ENCODE measurements around the gene FCHO2.
"Not testable (repeated sequence)": the region's sequence is repeated elsewhere in the genome, so short reads cannot be mapped to it uniquely, and the experiment has no call there.

Gene FCHO2

DNA sequence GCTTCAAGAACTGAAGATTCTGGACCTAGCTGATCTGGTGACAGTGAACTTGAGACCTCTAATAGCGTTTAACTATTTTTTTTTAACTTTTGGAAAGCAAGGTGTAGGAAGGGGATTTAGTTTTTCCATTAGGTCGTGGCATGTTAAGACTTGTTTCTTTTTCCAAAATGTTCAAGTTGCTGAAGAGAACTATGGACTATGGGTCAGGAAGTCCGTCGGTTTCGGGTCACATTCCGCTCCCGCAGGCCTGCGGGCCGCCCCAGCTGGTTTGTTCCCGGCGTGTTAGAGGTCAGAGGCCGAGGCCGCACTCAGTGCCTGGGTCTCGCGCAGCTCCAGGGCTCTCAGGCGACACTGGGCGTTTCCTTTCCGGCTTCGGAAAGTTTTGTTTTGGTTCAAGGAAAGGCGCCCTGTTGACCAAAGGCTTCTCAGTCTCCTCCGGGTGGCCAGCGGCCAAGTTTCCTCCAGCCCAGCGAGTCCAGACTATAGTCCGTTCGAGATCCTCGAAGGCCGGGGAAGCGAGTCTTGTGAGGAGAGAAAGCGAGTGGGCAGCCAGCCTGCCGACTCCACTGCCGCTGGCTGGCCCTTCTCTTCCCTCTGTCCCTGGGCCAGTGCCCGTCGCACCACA lies 586 bp upstream of the FCHO2 start:
- DNase-seq (ENCODE audit: low read depth in 3 of 3): no peak

GRCh38 chr5:72956324-72957140 lies 691 bp downstream of the FCHO2 start:
- peak in 1 of 3 experiments; percentile 9 for DNase-seq (ENCODE audit: low read depth in 3 of 3)

DNA sequence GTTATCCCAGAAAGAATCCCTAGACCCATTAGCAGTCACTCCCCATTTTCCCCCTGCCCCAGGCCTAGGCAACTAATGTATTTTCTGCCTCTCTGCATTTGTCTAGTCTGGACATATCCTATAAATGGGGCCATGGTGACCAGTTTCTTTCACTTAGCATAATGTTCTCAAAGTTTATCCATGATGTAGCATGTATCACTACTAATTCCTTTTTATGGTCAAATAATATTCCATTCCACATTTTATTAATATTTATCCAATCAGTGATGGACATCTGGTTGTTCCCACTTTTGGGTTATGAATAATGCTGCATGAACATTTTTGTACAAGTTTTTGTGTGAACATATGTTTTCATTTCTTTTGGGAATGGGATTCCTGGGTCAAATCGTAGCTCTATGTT lies 1.5 kb downstream of the FCHO2 start:
- DNase-seq (ENCODE audit: low read depth in 3 of 3): no peak

GRCh38 chr5:72959257-72959656 lies 3.4 kb downstream of the FCHO2 start:
- no peak for DNase-seq (ENCODE audit: low read depth in 3 of 3)

DNA sequence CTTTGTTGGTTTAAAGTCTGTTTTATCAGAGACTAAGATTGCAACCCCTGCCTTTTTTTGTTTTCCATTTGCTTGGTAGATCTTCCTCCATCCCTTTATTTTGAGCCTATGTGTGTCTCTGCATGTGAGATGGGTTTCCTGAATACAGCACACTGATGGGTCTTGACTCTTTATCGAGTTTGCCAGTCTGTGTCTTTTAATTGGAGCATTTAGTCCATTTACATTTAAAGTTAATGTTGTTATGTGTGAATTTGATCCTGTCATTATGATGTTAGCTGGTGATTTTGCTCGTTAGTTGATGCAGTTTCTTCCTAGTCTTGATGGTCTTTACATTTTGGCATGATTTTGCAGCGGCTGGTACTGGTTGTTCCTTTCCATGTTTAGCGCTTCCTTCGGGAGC lies 18.6 kb downstream of the FCHO2 start:
- not testable (repeated sequence) for DNase-seq (ENCODE audit: low read depth in 3 of 3)

- not testable (repeated sequence) for DNase-seq (ENCODE audit: low read depth in 3 of 3)
Measured at GRCh38 chr5:72976810-72977209, 21.0 kb downstream of the FCHO2 start.

GRCh38 chr5:72985719-72986118 lies 29.9 kb downstream of the FCHO2 start:
- no peak for DNase-seq (ENCODE audit: low read depth in 3 of 3)

GRCh38 chr5:72988769-72989168 lies 32.9 kb downstream of the FCHO2 start:
- DNase-seq (ENCODE audit: low read depth in 3 of 3): no peak

DNA sequence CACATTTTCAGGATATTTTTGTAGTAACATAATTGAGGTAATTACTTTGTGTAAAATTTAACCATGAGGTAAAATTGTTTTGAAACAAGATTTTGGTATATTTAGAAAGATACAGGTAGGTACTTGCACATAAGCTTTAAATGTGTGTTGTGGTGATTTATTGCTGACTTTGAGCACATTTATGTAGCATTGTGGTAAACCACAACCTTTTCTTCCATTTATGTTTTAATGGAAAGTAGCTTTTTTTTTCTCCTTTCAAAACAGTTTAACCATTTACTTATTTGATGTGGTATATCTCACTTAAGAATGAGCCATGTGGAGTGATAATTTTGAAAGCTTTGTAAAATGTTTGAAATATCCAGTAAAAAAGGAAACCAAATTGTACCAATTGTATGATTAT lies 35.6 kb downstream of the FCHO2 start:
- no peak for DNase-seq (ENCODE audit: low read depth in 3 of 3)

DNA sequence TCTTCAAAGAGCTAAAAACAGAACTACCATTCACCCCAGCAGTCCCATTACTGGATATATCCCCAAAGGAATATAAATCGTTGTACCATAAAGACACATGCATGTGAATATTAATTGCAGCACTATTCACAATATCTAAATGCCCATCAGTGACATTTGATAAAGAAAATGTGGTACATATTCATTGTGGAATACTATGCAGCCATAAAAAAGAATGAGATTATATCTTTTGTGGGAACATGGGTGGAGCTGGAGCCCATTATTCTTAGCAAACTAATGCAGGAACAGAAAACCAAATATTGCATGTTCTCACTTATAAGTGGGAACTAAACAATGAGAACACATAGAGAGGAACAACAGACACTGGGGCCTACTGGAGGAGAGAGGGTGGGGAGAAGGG lies 38.7 kb downstream of the FCHO2 start:
- no peak for DNase-seq (ENCODE audit: low read depth in 3 of 3)

DNA sequence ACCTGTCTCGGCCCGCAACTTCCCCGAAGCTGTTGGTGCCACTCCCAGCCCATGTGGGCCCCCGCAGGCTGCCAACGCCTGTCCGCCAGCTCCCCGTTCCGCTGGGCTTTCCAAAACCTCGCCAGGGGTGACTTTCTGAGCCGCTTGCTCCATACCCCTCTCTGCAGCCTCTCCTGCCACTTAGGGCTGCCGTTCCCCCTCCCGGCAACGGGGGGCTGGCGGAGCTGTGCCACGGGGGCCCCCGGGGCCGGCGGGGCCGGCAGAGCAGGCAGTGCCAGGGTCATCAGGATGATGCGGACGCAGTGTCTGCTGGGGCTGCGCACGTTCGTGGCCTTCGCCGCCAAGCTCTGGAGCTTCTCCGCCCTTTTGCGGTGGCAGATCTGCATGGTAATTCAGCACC lies 40.8 kb downstream of the FCHO2 start:
- no peak for DNase-seq (ENCODE audit: low read depth in 3 of 3)

DNA sequence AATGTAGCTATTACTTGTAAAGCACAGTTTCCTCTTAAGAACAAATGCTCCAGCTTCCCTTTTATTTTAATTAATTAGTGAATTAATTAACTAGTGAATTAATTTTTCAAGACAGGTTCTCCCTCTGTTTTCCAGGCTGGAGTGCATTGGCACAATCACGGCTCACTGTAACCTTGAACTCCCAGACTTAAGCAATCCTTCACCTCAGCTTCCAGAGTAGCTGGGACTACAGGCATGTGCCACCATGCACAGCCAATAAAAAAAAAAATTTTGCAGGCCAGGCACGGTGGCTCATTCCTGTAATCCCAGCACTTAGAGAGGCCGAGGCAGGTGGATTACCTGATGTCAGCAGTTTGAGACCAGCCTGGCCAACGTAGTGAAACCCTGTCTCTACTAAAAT lies 44.1 kb downstream of the FCHO2 start:
- DNase-seq (ENCODE audit: low read depth in 3 of 3): no peak

DNA sequence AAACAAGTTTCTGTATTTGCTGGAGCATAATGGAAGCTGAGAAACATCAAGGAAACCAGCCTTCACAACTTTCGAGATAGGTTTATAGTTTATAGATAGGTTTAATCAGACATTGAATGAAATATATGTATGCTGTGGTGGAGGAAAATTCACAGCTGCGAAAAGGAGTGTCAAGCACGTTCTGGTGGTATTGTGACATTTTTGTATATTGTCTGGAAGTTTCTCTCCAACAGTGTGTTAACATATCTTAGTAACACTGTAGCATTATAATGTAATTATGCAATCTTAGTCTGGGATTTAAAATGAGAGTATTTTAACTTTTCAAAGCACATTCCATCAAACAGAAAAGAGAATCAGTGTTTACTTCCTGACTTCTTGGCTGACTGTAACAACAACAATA lies 50.0 kb downstream of the FCHO2 start:
- DNase-seq (ENCODE audit: low read depth in 3 of 3): no peak

- no peak for DNase-seq (ENCODE audit: low read depth in 3 of 3)
Measured at GRCh38 chr5:73007051-73007450, 51.2 kb downstream of the FCHO2 start.

GRCh38 chr5:73008831-73009230 lies 53.0 kb downstream of the FCHO2 start:
- no peak for DNase-seq (ENCODE audit: low read depth in 3 of 3)

DNA sequence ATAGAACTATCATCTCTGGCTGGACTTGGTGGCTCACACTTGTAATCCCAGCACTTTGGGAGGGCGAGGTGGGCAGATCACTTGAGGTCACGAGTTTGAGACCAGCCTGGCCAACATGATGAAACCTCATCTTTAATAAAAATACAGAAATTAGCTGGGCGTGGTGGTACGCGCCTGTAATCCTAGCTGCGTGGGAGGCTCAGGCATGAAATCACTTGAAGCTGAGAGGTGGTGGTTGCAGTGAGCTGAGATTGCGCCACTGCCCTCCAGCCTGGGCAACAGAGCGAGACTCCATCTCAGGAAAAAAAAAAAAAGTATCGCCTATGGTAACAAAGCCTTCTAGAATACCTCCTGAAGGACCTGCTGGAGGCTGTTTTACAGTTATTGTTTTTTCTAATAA lies 55.8 kb downstream of the FCHO2 start:
- DNase-seq (ENCODE audit: low read depth in 3 of 3): not testable (repeated sequence)

GRCh38 chr5:73018892-73019291 lies 63.1 kb downstream of the FCHO2 start:
- no peak for DNase-seq (ENCODE audit: low read depth in 3 of 3)

- no peak for DNase-seq (ENCODE audit: low read depth in 3 of 3)
Measured at GRCh38 chr5:73019766-73020165, 63.9 kb downstream of the FCHO2 start.

- no peak for DNase-seq (ENCODE audit: low read depth in 3 of 3)
Measured at GRCh38 chr5:73022471-73023169, 66.8 kb downstream of the FCHO2 start.

GRCh38 chr5:73024946-73025544 lies 69.2 kb downstream of the FCHO2 start:
- DNase-seq (ENCODE audit: low read depth in 3 of 3): not testable (repeated sequence)

DNA sequence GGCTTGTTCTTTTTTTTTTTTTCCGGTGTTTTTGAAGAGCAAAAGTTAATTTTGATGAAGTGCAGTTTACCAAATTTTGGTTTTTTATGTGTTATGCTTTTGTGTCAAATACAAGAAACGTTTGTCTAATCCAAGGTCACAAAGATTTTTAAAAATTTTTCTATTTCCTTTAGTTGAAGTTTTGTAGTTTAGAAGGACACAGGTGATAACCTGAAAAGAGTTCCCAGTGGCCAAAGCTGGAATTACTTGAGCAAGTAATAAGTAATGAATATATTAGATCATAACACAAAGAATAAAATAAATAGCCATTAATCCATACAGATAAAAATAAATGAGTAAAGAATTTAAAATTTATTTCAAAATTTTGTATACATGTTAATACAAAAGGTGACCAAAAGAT lies 71.5 kb downstream of the FCHO2 start:
- DNase-seq (ENCODE audit: low read depth in 3 of 3): no peak

DNA sequence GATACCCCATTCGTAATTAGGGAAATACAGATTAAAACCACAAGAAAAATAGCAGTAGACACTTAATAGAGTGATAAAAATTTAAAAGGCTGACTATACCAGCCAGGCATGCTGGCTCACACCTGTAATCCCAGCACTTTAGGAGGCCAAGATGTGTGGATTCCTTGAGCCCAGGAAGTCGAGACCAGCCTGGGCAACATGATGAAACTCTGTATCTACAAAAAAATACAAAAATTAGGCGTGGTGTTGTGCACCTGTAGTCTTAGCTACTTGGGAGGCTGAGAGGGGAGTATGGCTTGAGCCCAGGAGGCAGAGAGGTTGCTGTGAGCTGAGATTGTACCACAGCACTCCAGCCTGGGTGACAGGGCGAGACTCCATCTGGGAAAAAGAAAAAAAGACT lies 72.0 kb downstream of the FCHO2 start:
- DNase-seq (ENCODE audit: low read depth in 3 of 3): no peak

All from stimulated activated CD4-positive, alpha-beta T cell treated with anti-CD3 and anti-CD28 coated beads, TNF-alpha, amount 100 ng/mL, for 24 hours (primary cell).